ENCODE measurements around the gene GREM2. TPM values are rescaled to one million over a fixed set of nuclear protein-coding genes. Genes with fewer than 3 reads are reported as not detected.

GREM2 gene
- total RNA-seq, 2 donors from 2014 or later, result 7.8 to 10.9 TPM

DNA sequence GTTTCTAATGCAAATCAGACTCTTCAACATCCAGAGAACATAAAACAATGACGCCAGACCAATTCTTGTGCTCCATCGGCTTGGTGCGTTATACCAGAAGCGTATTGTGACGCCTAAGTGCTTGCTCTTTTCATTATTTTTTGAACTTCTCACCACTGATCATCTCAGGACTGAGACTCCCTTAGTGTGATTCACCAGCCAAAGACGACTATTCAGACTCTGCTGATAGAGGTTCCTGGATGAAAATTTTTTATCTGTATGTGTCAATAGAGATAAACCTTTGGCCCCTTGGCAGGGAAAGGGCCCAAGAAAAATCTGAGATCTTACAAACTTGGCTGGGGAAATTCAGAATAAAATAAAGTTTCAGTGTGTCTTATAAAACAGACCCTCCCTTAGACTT is 856 bp upstream of the GREM2 start:
- Mint-ChIP-seq H3K27me3 (ENCODE audit: insufficient read depth) (no peaks in the 10 kb centered on the region), H3K4me3 (no peak overlapping the region), H3K4me1 (peaks cover 48% of the 10 kb centered on the region), H3K9me3 (no peaks in the 10 kb centered on the region), H3K27ac (no peak overlapping the region), H3K36me3 (ENCODE audit: low read depth) (no peaks in the 10 kb centered on the region)
- H3K36me3 ChIP-seq (ENCODE audit: control insufficient read depth, insufficient read depth, low read length), result no peaks in the 10 kb centered on the region
- H3K27ac ChIP-seq (ENCODE audit: low read depth, low read length), result no peak overlapping the region
- DNase-seq, result no peak
- H3K4me3 ChIP-seq (ENCODE audit: low read length), result peak overlapping the region; percentile 93
- no peak overlapping the region for H3K9ac ChIP-seq (ENCODE audit: extremely low read depth, low read length, poor library complexity, severe bottlenecking)
- 64 to 65% methylated on average over 5 to 6 of the region's 6 CpGs for WGBS, 2 experiments (ENCODE audit: insufficient coverage in 1 of 2, insufficient read length in 1 of 2)
- H3K4me1 ChIP-seq (ENCODE audit: control insufficient read depth, insufficient read depth, low read length), result peaks cover 18% of the 10 kb centered on the region
- no peaks in the 10 kb centered on the region for H3K9me3 ChIP-seq (ENCODE audit: control insufficient read depth, low read length)
- TF ChIP-seq, protein P1, sequence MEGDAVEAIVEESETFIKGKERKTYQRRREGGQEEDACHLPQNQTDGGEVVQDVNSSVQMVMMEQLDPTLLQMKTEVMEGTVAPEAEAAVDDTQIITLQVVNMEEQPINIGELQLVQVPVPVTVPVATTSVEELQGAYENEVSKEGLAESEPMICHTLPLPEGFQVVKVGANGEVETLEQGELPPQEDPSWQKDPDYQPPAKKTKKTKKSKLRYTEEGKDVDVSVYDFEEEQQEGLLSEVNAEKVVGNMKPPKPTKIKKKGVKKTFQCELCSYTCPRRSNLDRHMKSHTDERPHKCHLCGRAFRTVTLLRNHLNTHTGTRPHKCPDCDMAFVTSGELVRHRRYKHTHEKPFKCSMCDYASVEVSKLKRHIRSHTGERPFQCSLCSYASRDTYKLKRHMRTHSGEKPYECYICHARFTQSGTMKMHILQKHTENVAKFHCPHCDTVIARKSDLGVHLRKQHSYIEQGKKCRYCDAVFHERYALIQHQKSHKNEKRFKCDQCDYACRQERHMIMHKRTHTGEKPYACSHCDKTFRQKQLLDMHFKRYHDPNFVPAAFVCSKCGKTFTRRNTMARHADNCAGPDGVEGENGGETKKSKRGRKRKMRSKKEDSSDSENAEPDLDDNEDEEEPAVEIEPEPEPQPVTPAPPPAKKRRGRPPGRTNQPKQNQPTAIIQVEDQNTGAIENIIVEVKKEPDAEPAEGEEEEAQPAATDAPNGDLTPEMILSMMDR (conservative IDR thresholded peaks at IDR 0.05), result no peak
- H3K27me3 ChIP-seq (ENCODE audit: control insufficient read depth, insufficient read depth, low read length, poor library complexity, severe bottlenecking), result no peaks in the 10 kb centered on the region

DNA sequence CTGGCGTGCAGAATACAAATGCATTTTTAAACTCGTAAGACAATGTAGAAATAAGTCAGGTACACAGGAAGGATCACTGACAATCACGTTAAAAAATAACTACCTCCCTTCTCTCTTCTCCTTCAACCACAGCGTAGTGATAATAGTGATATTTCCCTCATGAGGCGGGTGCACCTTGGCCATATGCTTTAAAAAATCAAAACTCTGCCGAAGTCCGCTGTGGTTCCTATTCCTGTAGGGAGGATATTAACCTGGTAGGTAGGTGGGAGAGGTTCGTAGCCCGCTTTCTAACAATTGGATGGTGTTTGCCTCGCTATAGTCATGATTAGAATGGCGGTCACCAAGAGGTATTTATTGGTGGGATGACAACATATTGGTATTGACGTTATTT is 732 bp downstream of the GREM2 start:
- Mint-ChIP-seq H3K27me3 (ENCODE audit: insufficient read depth) (no peaks in the 10 kb centered on the region), H3K4me3 (peak overlapping the region; percentile 85), H3K4me1 (peaks cover 53% of the 10 kb centered on the region)

DNA sequence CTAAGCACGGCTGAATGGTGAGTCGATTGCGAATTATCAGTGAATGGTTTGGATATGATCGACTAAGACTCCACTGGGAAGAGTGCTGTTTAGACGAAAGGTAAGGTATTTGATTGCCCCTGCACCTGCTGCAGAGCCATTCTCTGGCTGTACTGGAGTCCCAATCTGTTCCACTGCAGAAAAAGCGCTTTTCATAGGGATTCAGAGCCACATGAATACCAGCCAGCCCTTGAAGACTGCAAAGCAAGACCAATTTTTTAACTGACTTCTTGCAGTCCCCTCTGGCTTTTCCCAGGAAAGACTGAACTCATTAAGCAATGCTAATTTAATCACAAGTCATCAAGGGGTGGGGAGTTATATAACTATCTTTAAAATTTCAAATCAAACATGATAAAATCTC is 1.3 kb downstream of the GREM2 start:
- Mint-ChIP-seq H3K27ac (no peak overlapping the region), H3K4me1 (peaks cover 58% of the 10 kb centered on the region), H3K27me3 (ENCODE audit: insufficient read depth) (no peaks in the 10 kb centered on the region), H3K36me3 (ENCODE audit: low read depth) (no peaks in the 10 kb centered on the region), H3K4me3 (peak overlapping the region; percentile 85), H3K9me3 (no peaks in the 10 kb centered on the region)
- Histone ChIP-seq H3K27me3 (ENCODE audit: control insufficient read depth, insufficient read depth, low read length, poor library complexity, severe bottlenecking) (no peaks in the 10 kb centered on the region), H3K36me3 (ENCODE audit: control insufficient read depth, insufficient read depth, low read length) (no peaks in the 10 kb centered on the region), H3K27ac (ENCODE audit: low read depth, low read length) (no peak overlapping the region), H3K9me3 (ENCODE audit: control insufficient read depth, low read length) (no peaks in the 10 kb centered on the region), H3K9ac (ENCODE audit: extremely low read depth, low read length, poor library complexity, severe bottlenecking) (peak overlapping the region; percentile 62), H3K4me3 (ENCODE audit: low read length) (peak overlapping the region; percentile 93), H3K4me1 (ENCODE audit: control insufficient read depth, insufficient read depth, low read length) (peaks cover 20% of the 10 kb centered on the region)
- TF ChIP-seq, protein P1 (conservative IDR thresholded peaks at IDR 0.05), result no peak
- no peak for DNase-seq
- WGBS, 2 experiments (ENCODE audit: insufficient coverage in 1 of 2, insufficient read length in 1 of 2), result 60 to 71% methylated on average over 6 of the region's 6 CpGs

More for the DNA sequence above, 732 bp downstream of the GREM2 start:
- no peaks in the 10 kb centered on the region for H3K36me3 ChIP-seq (ENCODE audit: control insufficient read depth, insufficient read depth, low read length)
- no peak overlapping the region for H3K27ac ChIP-seq (ENCODE audit: low read depth, low read length)
- H3K27me3 ChIP-seq (ENCODE audit: control insufficient read depth, insufficient read depth, low read length, poor library complexity, severe bottlenecking), result no peaks in the 10 kb centered on the region
- peaks cover 20% of the 10 kb centered on the region for H3K4me1 ChIP-seq (ENCODE audit: control insufficient read depth, insufficient read depth, low read length)
- peak overlapping the region; percentile 93 for H3K4me3 ChIP-seq (ENCODE audit: low read length)
- no peaks in the 10 kb centered on the region for H3K9me3 Mint-ChIP-seq
- peak overlapping the region; percentile 86 for H3K27ac Mint-ChIP-seq
- no peak for DNase-seq
- H3K36me3 Mint-ChIP-seq (ENCODE audit: low read depth), result no peaks in the 10 kb centered on the region
- WGBS, 2 experiments (ENCODE audit: insufficient coverage in 1 of 2, insufficient read length in 1 of 2), result 35 to 65% methylated on average over 4 to 12 of the region's 12 CpGs
- H3K9ac ChIP-seq (ENCODE audit: extremely low read depth, low read length, poor library complexity, severe bottlenecking), result peak overlapping the region; percentile 62
- no peaks in the 10 kb centered on the region for H3K9me3 ChIP-seq (ENCODE audit: control insufficient read depth, low read length)
- TF ChIP-seq, protein P1 (conservative IDR thresholded peaks at IDR 0.05), result no peak
